Keratinocyte (primary cell): ENCODE measurements around the gene DELE1. TPM values are rescaled to one million over a fixed set of nuclear protein-coding genes. Genes with fewer than 3 reads are reported as not detected.

ENCODE experiments used
- DNase-seq: peaks from one replicate; pipeline ENCODE4 v3.0.0-alpha.2; 2011; ENCODE audit warnings: low read depth, missing footprints, low spot score
- FAIRE-seq: peaks from 2 replicates; lab custom pipeline; 2011; peaks lifted over from hg19 to GRCh38; lab: Jason Lieb, UNC
- H2AFZ ChIP-seq: 2 replicates; pipeline ENCODE4 v1.6.0; 2012; ENCODE audit warnings: low read length, control low read depth, inconsistent platforms; ENCODE audit not compliant: control insufficient read depth
- H3K27ac ChIP-seq: 2 replicates; pipeline ENCODE4 v1.5.1; 2011; ENCODE audit warnings: low read length; ENCODE audit not compliant: control insufficient read depth, insufficient read depth
- H3K27me3 ChIP-seq: 3 replicates; pipeline ENCODE4 v1.6.0; 2011; ENCODE audit warnings: low read length; ENCODE audit not compliant: control insufficient read depth, insufficient read depth; ENCODE audit errors: extremely low read depth
- H3K36me3 ChIP-seq, 2 experiments: 2 replicates in 1 of 2; 3 replicates in 1 of 2; pipeline ENCODE4 v1.5.1; 2011; ENCODE audit warnings: low read length in 2 of 2, mild to moderate bottlenecking in 1 of 2; ENCODE audit not compliant: control insufficient read depth in 2 of 2, insufficient read depth in 2 of 2; ENCODE audit errors: extremely low read depth in 1 of 2
- H3K4me1 ChIP-seq: 3 replicates; pipeline ENCODE4 v1.5.1; 2011; ENCODE audit warnings: low read length; ENCODE audit not compliant: control insufficient read depth, insufficient read depth; ENCODE audit errors: extremely low read depth
- H3K4me2 ChIP-seq: 3 replicates; pipeline ENCODE4 v1.6.0; 2011; ENCODE audit warnings: low read depth, low read length; ENCODE audit not compliant: control insufficient read depth, insufficient read depth; ENCODE audit errors: extremely low read depth
- H3K4me3 ChIP-seq, 3 experiments: fragments of 200-600 bp in 1 of 3; sonication (generic) in 1 of 3; 2 replicates in 2 of 3; 3 replicates in 1 of 3; pipeline ENCODE4 v1.5.1; 2011 to 2016; ENCODE audit warnings: low read length in 3 of 3, mild to moderate bottlenecking in 3 of 3, control low read depth in 2 of 3, inconsistent platforms in 1 of 3, low read depth in 1 of 3, mixed read lengths in 1 of 3, mixed run types in 1 of 3, moderate library complexity in 1 of 3; ENCODE audit not compliant: control insufficient read depth in 2 of 3, insufficient read depth in 2 of 3; ENCODE audit errors: extremely low read depth in 1 of 3
- H3K79me2 ChIP-seq: 2 replicates; pipeline ENCODE4 v1.6.0; 2012; ENCODE audit warnings: low read length; ENCODE audit not compliant: control insufficient read depth, insufficient read depth
- H3K9ac ChIP-seq: 3 replicates; pipeline ENCODE4 v1.6.0; 2011; ENCODE audit warnings: low read length; ENCODE audit not compliant: control insufficient read depth, insufficient read depth; ENCODE audit errors: extremely low read depth
- H3K9me1 ChIP-seq: 3 replicates; pipeline ENCODE4 v1.6.0; 2011; ENCODE audit warnings: low read length; ENCODE audit not compliant: control insufficient read depth, insufficient read depth; ENCODE audit errors: extremely low read depth
- H3K9me3 ChIP-seq: 2 replicates; pipeline ENCODE4 v1.5.1; 2012; ENCODE audit warnings: low read depth, low read length; ENCODE audit not compliant: control insufficient read depth
- H4K20me1 ChIP-seq: 3 replicates; pipeline ENCODE4 v1.6.0; 2011; ENCODE audit warnings: low read length; ENCODE audit not compliant: control insufficient read depth, insufficient read depth; ENCODE audit errors: extremely low read depth
- EZH2 ChIP-seq: IDR thresholded peaks from one replicate; pipeline ENCODE4 v1.6.1; 2012; ENCODE audit warnings: inconsistent platforms, mild to moderate bottlenecking, low read length, moderate library complexity
- dilution Hi-C: fragments of 300-500 bp; cut with MboI; formaldehyde crosslinking; loops from one replicate; pipeline ENCODE4 v1.7.0; 2020; ENCODE audit warnings: low sequenced_read_pairs; ENCODE audit not compliant: extremely low pct_ligation_motif_present
- polyA plus RNA-seq, 5 experiments: library from polyadenylated mRNA; depleted of rRNA in 3 of 5; stranded (reverse) in 3 of 5; stranded (forward) in 1 of 5; unstranded in 1 of 5; fragments of >200 nt; gene quantifications; 1 replicate in 1 of 5; 2 replicates in 3 of 5; 3 replicates in 1 of 5; pipeline versions ENCODE4 v1.2.1 to v1.2.3, GENCODE V29; 2011 to 2012; ENCODE audit warnings: missing spikeins in 2 of 5, low read depth in 1 of 5, low replicate concordance in 1 of 5
- TF ChIP-seq, protein P1 (sequence below), 3 experiments: IDR thresholded peaks in 1 of 3; conservative IDR thresholded peaks in 1 of 3; optimal IDR thresholded peaks in 1 of 3; 2 replicates in 2 of 3; 3 replicates in 1 of 3; pipeline versions ENCODE3 to v1.5.1; 2011; ENCODE audit warnings: low read length in 3 of 3, mild to moderate bottlenecking in 3 of 3, moderate library complexity in 2 of 3, control low read depth in 1 of 3, inconsistent platforms in 1 of 3; ENCODE audit not compliant: insufficient read depth in 2 of 3; ENCODE audit errors: extremely low read depth in 1 of 3

Gene DELE1
- polyA plus RNA-seq, 1 donor (not counting 4 experiments of a cell fraction or from before 2014, with no cell fraction given), result 37.5 TPM

DNA sequence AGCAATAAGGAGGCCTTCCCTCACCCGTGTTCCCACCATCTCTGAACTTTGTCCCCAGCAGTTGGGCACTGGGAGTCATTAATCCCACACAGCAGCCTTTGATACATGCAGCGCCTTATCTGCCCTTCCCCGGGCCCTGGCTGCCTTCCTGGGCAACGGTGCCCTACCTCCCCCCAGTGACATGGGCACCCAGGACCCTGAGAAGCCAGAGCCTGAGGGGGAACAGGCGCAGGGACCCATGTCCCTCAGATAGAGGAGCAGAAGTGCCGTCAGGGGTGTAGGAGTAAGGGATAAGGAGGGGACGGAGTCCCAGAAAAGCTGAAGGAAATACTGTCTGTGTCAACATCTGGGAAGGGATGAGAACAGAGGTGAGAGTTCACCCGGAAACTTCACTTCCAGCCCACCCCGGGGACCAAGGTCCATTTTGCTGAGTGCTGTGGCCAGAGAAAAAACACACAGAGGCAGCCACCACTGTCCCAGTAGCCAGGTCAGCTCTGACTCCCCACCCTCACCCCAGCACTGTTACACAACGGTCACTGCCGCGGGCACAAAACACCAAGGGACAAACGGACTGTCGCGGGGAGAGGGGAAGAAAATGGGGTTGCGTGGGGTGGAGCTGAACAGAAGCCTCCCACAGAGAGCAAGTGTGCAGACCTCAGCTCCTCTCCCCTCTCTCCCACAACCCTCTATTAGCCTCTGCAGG lies 49.3 kb upstream of the DELE1 start:
- no peak overlapping the region for H3K27ac ChIP-seq
- DNase-seq, result no peak
- no peak overlapping the region for H3K4me2 ChIP-seq

GRCh38 chr5:141875022-141875740 lies 48.5 kb upstream of the DELE1 start:
- peaks cover 42% of the 10 kb centered on the region for H3K4me1 ChIP-seq
- no peaks in the 10 kb centered on the region for H4K20me1 ChIP-seq
- TF ChIP-seq, protein P1, sequence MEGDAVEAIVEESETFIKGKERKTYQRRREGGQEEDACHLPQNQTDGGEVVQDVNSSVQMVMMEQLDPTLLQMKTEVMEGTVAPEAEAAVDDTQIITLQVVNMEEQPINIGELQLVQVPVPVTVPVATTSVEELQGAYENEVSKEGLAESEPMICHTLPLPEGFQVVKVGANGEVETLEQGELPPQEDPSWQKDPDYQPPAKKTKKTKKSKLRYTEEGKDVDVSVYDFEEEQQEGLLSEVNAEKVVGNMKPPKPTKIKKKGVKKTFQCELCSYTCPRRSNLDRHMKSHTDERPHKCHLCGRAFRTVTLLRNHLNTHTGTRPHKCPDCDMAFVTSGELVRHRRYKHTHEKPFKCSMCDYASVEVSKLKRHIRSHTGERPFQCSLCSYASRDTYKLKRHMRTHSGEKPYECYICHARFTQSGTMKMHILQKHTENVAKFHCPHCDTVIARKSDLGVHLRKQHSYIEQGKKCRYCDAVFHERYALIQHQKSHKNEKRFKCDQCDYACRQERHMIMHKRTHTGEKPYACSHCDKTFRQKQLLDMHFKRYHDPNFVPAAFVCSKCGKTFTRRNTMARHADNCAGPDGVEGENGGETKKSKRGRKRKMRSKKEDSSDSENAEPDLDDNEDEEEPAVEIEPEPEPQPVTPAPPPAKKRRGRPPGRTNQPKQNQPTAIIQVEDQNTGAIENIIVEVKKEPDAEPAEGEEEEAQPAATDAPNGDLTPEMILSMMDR (optimal IDR thresholded peaks at IDR 0.05 in 1 of 3, IDR thresholded peaks at IDR 0.05 in 1 of 3, conservative IDR thresholded peaks at IDR 0.05 in 1 of 3; ENCODE audit: extremely low read depth in 1 of 3, insufficient read depth in 2 of 3, low read length in 3 of 3), result no peak
- no peak for TF ChIP-seq EZH2
- FAIRE-seq, result no peak
- peak overlapping the region in 2 of 3 experiments; percentile 57 to 84 for H3K4me3 ChIP-seq
- no peaks in the 10 kb centered on the region for H3K9me1 ChIP-seq
- H3K79me2 ChIP-seq, result peaks cover 11% of the 10 kb centered on the region
- no peak for DNase-seq
- H2AFZ ChIP-seq, result no peak overlapping the region
- dilution Hi-C loops, result no loop called here
- no peaks in the 10 kb centered on the region for H3K36me3 ChIP-seq
- H3K9me3 ChIP-seq, result no peaks in the 10 kb centered on the region
- H3K27ac ChIP-seq, result no peak overlapping the region
- H3K4me2 ChIP-seq, result peak overlapping the region; percentile 71
- H3K27me3 ChIP-seq, result peaks cover 42% of the 10 kb centered on the region
- H3K9ac ChIP-seq, result no peak overlapping the region

More for the DNA sequence above, 49.3 kb upstream of the DELE1 start:
- Histone ChIP-seq H3K36me3 (no peaks in the 10 kb centered on the region), H3K9me1 (no peaks in the 10 kb centered on the region), H3K4me1 (peaks cover 49% of the 10 kb centered on the region), H3K79me2 (peaks cover 11% of the 10 kb centered on the region), H3K27me3 (peaks cover 34% of the 10 kb centered on the region), H3K4me3 (no peak overlapping the region), H3K9ac (no peak overlapping the region), H3K9me3 (no peaks in the 10 kb centered on the region), H4K20me1 (no peaks in the 10 kb centered on the region), H2AFZ (no peak overlapping the region)
- dilution Hi-C loops, result no loop called here
- TF ChIP-seq, protein P1 (optimal IDR thresholded peaks at IDR 0.05 in 1 of 3, IDR thresholded peaks at IDR 0.05 in 1 of 3, conservative IDR thresholded peaks at IDR 0.05 in 1 of 3; ENCODE audit: extremely low read depth in 1 of 3, insufficient read depth in 2 of 3, low read length in 3 of 3), result no peak
- no peak for TF ChIP-seq EZH2
- FAIRE-seq, result no peak
